Type B pancreatic cell (in vitro differentiated cells): ENCODE data around the gene KIF17. TPM values are rescaled to one million over a fixed set of nuclear protein-coding genes. Genes with fewer than 3 reads are reported as not detected.

ENCODE experiments used
- DNase-seq: peaks from one replicate; pipeline ENCODE4 v3.0.0; 2021; ENCODE audit warnings: mixed read lengths; ENCODE audit not compliant: unreplicated experiment; ENCODE audit errors: extremely low spot score
- H3K27ac Mint-ChIP-seq: 2 replicates; pipeline ENCODE4 v1.8.0; 2021; ENCODE audit warnings: mild to moderate bottlenecking, mixed read lengths
- H3K27me3 Mint-ChIP-seq: 2 replicates; pipeline ENCODE4 v1.8.0; 2021; ENCODE audit warnings: mixed read lengths
- H3K36me3 Mint-ChIP-seq: 2 replicates; pipeline ENCODE4 v1.8.0; 2021; ENCODE audit warnings: mixed read lengths
- H3K4me1 Mint-ChIP-seq: one replicate; pipeline ENCODE4 v1.8.0; 2021; ENCODE audit warnings: mixed read lengths; ENCODE audit not compliant: unreplicated experiment
- H3K4me3 Mint-ChIP-seq: 2 replicates; pipeline ENCODE4 v1.8.0; 2021; ENCODE audit warnings: mild to moderate bottlenecking, mixed read lengths
- H3K9me3 Mint-ChIP-seq: 2 replicates; pipeline ENCODE4 v1.8.0; 2021; ENCODE audit warnings: mixed read lengths
- total RNA-seq: library from RNA; stranded (reverse); gene quantifications from 2 replicates; pipeline ENCODE4 v1.2.1, GENCODE V29; 2021; ENCODE audit warnings: low replicate concordance
- TF ChIP-seq, protein P1 (sequence below): fragments of 200-600 bp; sonication (generic); conservative IDR thresholded peaks from 2 replicates; pipeline ENCODE4 v1.5.0; 2021; ENCODE audit warnings: antibody characterized with exemption, mild to moderate bottlenecking

The KIF17 gene
- total RNA-seq, 1 donor from 2014 or later: 2.1 TPM

DNA sequence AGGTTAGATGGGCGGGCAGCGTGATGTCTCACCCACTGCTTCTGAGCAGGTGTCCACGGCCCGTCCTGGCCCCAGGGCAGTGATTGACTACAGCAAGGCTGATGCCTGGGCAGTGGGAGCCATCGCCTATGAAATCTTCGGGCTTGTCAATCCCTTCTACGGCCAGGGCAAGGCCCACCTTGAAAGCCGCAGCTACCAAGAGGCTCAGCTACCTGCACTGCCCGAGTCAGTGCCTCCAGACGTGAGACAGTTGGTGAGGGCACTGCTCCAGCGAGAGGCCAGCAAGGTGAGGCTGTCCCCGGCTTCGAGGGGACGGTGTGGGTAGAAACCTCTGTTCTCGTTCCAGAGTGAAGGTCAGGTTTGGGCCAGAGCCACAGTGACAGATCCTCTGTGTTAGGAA is 68.9 kb downstream of the KIF17 start:
- no peak overlapping the region for H3K4me3 Mint-ChIP-seq
- no peaks in the 10 kb centered on the region for H3K27me3 Mint-ChIP-seq
- TF ChIP-seq, protein P1, sequence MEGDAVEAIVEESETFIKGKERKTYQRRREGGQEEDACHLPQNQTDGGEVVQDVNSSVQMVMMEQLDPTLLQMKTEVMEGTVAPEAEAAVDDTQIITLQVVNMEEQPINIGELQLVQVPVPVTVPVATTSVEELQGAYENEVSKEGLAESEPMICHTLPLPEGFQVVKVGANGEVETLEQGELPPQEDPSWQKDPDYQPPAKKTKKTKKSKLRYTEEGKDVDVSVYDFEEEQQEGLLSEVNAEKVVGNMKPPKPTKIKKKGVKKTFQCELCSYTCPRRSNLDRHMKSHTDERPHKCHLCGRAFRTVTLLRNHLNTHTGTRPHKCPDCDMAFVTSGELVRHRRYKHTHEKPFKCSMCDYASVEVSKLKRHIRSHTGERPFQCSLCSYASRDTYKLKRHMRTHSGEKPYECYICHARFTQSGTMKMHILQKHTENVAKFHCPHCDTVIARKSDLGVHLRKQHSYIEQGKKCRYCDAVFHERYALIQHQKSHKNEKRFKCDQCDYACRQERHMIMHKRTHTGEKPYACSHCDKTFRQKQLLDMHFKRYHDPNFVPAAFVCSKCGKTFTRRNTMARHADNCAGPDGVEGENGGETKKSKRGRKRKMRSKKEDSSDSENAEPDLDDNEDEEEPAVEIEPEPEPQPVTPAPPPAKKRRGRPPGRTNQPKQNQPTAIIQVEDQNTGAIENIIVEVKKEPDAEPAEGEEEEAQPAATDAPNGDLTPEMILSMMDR: no peak
- no peak overlapping the region for H3K27ac Mint-ChIP-seq
- no peak for DNase-seq
- no peaks in the 10 kb centered on the region for H3K4me1 Mint-ChIP-seq
- H3K9me3 Mint-ChIP-seq: no peaks in the 10 kb centered on the region
- H3K36me3 Mint-ChIP-seq: peaks cover 20% of the 10 kb centered on the region

DNA sequence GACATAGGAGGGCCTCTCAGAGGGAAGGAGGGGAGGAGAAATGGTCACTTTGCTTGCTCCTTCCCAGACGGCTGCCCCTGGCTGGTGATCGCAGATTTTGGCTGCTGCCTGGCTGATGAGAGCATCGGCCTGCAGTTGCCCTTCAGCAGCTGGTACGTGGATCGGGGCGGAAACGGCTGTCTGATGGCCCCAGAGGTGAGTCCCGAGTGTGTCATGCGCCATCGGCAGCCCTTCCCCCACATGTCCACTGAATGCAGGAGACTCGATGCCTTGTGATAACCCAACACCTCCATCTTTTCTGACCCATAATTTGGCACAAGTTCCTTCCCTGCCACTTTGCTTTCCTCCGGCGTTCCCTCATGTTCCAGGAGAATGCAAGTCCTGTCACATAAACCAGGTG is 69.4 kb downstream of the KIF17 start:
- peaks cover 20% of the 10 kb centered on the region for H3K36me3 Mint-ChIP-seq
- no peak overlapping the region for H3K27ac Mint-ChIP-seq
- DNase-seq: no peak
- no peaks in the 10 kb centered on the region for H3K4me1 Mint-ChIP-seq
- H3K4me3 Mint-ChIP-seq: no peak overlapping the region
- H3K27me3 Mint-ChIP-seq: no peaks in the 10 kb centered on the region
- H3K9me3 Mint-ChIP-seq: no peaks in the 10 kb centered on the region
- TF ChIP-seq, protein P1: no peak

DNA sequence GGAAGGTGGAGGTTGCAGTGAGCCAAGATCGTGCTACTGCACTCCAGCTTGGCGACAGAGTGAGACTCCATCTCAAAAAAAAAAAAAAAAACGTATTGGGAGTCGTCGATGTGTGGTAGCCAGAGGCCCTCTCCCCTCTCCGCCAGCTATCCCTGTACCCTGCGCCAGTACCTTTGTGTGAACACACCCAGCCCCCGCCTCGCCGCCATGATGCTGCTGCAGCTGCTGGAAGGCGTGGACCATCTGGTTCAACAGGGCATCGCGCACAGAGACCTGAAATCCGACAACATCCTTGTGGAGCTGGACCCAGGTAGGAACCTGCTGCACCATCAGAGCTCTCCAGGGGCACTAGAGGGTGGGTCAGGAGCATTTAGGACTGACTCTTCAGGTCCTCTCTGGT is 72.4 kb downstream of the KIF17 start:
- H3K9me3 Mint-ChIP-seq: no peaks in the 10 kb centered on the region
- H3K4me1 Mint-ChIP-seq: no peaks in the 10 kb centered on the region
- H3K36me3 Mint-ChIP-seq: peaks cover 6% of the 10 kb centered on the region
- no peaks in the 10 kb centered on the region for H3K27me3 Mint-ChIP-seq
- DNase-seq: no peak
- H3K4me3 Mint-ChIP-seq: no peak overlapping the region
- H3K27ac Mint-ChIP-seq: no peak overlapping the region
- TF ChIP-seq, protein P1: no peak

DNA sequence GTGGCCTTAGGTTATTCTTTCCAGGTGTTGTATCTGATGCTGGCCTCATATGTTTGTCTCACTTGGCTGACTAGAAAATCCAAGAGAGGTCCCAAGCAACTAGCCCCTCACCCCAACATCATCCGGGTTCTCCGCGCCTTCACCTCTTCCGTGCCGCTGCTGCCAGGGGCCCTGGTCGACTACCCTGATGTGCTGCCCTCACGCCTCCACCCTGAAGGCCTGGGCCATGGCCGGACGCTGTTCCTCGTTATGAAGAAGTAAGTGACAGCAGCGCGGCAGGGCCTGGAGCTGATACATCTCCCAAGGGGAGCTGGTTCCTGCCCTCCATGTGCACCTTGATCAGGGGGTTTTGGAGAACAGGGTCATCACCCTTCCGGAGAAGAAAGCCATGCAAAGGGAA is 73.4 kb downstream of the KIF17 start:
- TF ChIP-seq, protein P1: no peak
- H3K4me1 Mint-ChIP-seq: no peaks in the 10 kb centered on the region

DNA sequence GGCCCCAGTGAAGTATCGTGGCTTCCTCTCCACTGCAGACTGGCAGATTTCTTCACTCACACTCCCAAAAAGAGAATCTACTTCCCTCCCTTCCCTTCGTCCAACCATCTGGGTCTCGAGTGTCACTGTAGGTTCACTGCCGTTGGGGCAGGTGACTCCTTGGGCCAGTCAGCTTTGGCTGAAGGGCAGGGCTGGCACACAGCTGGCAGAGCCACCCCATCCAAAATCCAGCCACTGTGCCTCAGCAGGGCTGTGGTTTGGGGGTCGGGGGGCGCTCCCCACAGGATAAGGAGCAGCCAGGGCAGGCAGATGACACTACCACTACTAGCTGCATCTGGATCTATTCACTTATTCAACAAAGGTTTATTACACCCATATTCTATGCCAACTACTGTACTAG is 74.7 kb downstream of the KIF17 start:
- Mint-ChIP-seq H3K4me1 (no peaks in the 10 kb centered on the region), H3K36me3 (peaks cover 4% of the 10 kb centered on the region), H3K9me3 (no peaks in the 10 kb centered on the region), H3K27ac (no peak overlapping the region), H3K4me3 (peak overlapping the region; percentile 44), H3K27me3 (no peaks in the 10 kb centered on the region)
- TF ChIP-seq, protein P1: no peak
- no peak for DNase-seq

More for the DNA sequence above, 73.4 kb downstream of the KIF17 start:
- no peaks in the 10 kb centered on the region for H3K27me3 Mint-ChIP-seq
- no peak overlapping the region for H3K27ac Mint-ChIP-seq
- no peak for DNase-seq
- peaks cover 4% of the 10 kb centered on the region for H3K36me3 Mint-ChIP-seq
- no peak overlapping the region for H3K4me3 Mint-ChIP-seq
- no peaks in the 10 kb centered on the region for H3K9me3 Mint-ChIP-seq

DNA sequence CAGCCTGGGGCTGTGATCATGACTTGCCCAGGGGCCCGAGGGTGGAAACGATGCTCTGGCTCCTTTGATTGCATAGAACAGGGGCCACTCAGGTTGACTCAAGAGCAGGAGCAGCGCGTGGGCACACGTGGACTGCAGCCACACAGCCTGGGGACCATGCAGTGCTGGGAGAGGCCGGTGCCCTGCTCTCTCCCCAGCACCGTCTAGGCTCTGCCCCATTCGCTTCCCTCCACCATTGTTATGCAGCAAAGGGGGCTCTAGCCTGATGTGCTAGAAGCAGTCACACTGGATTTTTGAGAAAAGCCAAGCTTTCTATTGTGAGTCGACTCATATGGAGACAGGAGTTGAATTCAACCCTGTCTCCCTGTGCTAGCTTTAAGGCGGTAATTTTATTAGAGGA is 75.8 kb downstream of the KIF17 start:
- TF ChIP-seq, protein P1: no peak
- no peak for DNase-seq
- no peaks in the 10 kb centered on the region for H3K27me3 Mint-ChIP-seq
- H3K27ac Mint-ChIP-seq: no peak overlapping the region
- no peak overlapping the region for H3K4me3 Mint-ChIP-seq
- H3K4me1 Mint-ChIP-seq: no peaks in the 10 kb centered on the region
- H3K9me3 Mint-ChIP-seq: no peaks in the 10 kb centered on the region
- peaks cover 4% of the 10 kb centered on the region for H3K36me3 Mint-ChIP-seq
